T-cell (primary cell): ENCODE data around the gene PRKAG1. TPM values are rescaled to one million over a fixed set of nuclear protein-coding genes. Genes with fewer than 3 reads are reported as not detected.

ENCODE experiments used
- ATAC-seq, 4 experiments: fragments of 200-7000 bp in 3 of 4; fragments of 150-1000 bp in 1 of 4; cut with Tn5 transposase; replicated peaks in 1 of 4; 1 replicate in 3 of 4; 2 replicates in 1 of 4; pipeline ENCODE4 v1.10.0; 2021; ENCODE audit warnings: moderate library complexity in 3 of 4, mild to moderate bottlenecking in 2 of 4, moderate number of reproducible peaks in 1 of 4
- CTCF ChIA-PET, 2 donors: fragments of 300-600 bp; sonication (Branson Sonifier 250); formaldehyde crosslinking; loops; one replicate each; lab custom pipeline; 2022; ENCODE audit warnings: antibody characterized with exemption in 2 of 2; lab: Charles Lee
- POLR2A ChIA-PET, 2 donors: fragments of 300-600 bp; sonication (Branson Sonifier 250); formaldehyde crosslinking; loops; one replicate each; lab custom pipeline; 2022; ENCODE audit warnings: antibody characterized with exemption in 2 of 2; lab: Charles Lee
- DNase-seq, 35 experiments: peaks; one replicate each; pipeline versions ENCODE4 v3.0.0 to v3.0.0-alpha.2; 2013 to 2023
- H3K27ac ChIP-seq: one replicate; pipeline ENCODE4 v1.5.1; 2013; ENCODE audit warnings: low read length
- H3K27me3 ChIP-seq, 2 experiments: replicated peaks in 1 of 2; 1 replicate in 1 of 2; 2 replicates in 1 of 2; pipeline versions ENCODE4 v1.6.1 to v1.7.0; 2013; ENCODE audit warnings: low read length in 1 of 2, mixed read lengths in 1 of 2; ENCODE audit not compliant: control insufficient read depth in 2 of 2, insufficient read depth in 2 of 2; ENCODE audit errors: extremely low read depth in 1 of 2
- H3K36me3 ChIP-seq, 2 donors: 1 replicate in 1 of 2; 2 replicates in 1 of 2; pipeline versions ENCODE4 v1.6.1 to v1.7.0; 2013; ENCODE audit warnings: low read length in 1 of 2; ENCODE audit not compliant: control insufficient read depth in 2 of 2, insufficient read depth in 1 of 2; ENCODE audit errors: extremely low read depth in 1 of 2
- H3K4me1 ChIP-seq, 2 experiments: 1 replicate in 1 of 2; 2 replicates in 1 of 2; pipeline versions ENCODE4 v1.6.1 to v1.7.0; 2013; ENCODE audit warnings: low read length in 2 of 2, mixed read lengths in 1 of 2; ENCODE audit not compliant: insufficient read depth in 2 of 2, control insufficient read depth in 1 of 2; ENCODE audit errors: extremely low read depth in 1 of 2
- H3K4me3 ChIP-seq, 2 donors: 1 replicate in 1 of 2; 2 replicates in 1 of 2; pipeline versions ENCODE4 v1.5.1 to v1.7.0; 2013; ENCODE audit warnings: mild to moderate bottlenecking in 2 of 2, low read length in 1 of 2, moderate library complexity in 1 of 2; ENCODE audit not compliant: control insufficient read depth in 1 of 2; ENCODE audit errors: extremely low read depth in 1 of 2
- H3K9me3 ChIP-seq: 2 replicates; pipeline ENCODE4 v1.7.0; 2013
- H3K27ac Mint-ChIP-seq, 2 donors: one replicate each; pipeline ENCODE4 v1.8.0; 2020 to 2021; ENCODE audit warnings: mild to moderate bottlenecking in 2 of 2, mixed read lengths in 2 of 2
- H3K27me3 Mint-ChIP-seq, 2 donors: one replicate each; pipeline ENCODE4 v1.8.0; 2021 to 2022; ENCODE audit warnings: mixed read lengths in 2 of 2
- H3K36me3 Mint-ChIP-seq: one replicate; pipeline ENCODE4 v1.8.0; 2021; ENCODE audit warnings: mixed read lengths
- H3K4me1 Mint-ChIP-seq, 3 donors: one replicate each; pipeline ENCODE4 v1.8.0; 2020 to 2022; ENCODE audit warnings: mixed read lengths in 3 of 3, mild to moderate bottlenecking in 1 of 3
- H3K4me3 Mint-ChIP-seq, 3 donors: one replicate each; pipeline ENCODE4 v1.8.0; 2020 to 2022; ENCODE audit warnings: mild to moderate bottlenecking in 3 of 3, mixed read lengths in 3 of 3, moderate library complexity in 3 of 3
- H3K9me3 Mint-ChIP-seq, 3 donors: one replicate each; pipeline ENCODE4 v1.8.0; 2020 to 2022; ENCODE audit warnings: mixed read lengths in 3 of 3
- WGBS: methylation state at CpG from one replicate; pipeline ENCODE4 v1.1.5; 2013; ENCODE audit warnings: missing lambda C conversion rate; ENCODE audit not compliant: insufficient coverage; 5-methylcytosine and 5-hydroxymethylcytosine counted together
- total RNA-seq, 35 experiments: library from RNA in 6 of 35; stranded (reverse) in 6 of 35; fragments of 120-200 nt in 1 of 35; gene quantifications; one replicate each; pipeline versions ENCODE4 v1.2.1 to v1.2.4 and lab custom pipeline; 2013 to 2026

The PRKAG1 gene
- total RNA-seq, 5 donors from 2014 or later (not counting 1 experiment from before 2014, with no cell fraction given): 42.5 to 54.6 (median 48.3) TPM

DNA sequence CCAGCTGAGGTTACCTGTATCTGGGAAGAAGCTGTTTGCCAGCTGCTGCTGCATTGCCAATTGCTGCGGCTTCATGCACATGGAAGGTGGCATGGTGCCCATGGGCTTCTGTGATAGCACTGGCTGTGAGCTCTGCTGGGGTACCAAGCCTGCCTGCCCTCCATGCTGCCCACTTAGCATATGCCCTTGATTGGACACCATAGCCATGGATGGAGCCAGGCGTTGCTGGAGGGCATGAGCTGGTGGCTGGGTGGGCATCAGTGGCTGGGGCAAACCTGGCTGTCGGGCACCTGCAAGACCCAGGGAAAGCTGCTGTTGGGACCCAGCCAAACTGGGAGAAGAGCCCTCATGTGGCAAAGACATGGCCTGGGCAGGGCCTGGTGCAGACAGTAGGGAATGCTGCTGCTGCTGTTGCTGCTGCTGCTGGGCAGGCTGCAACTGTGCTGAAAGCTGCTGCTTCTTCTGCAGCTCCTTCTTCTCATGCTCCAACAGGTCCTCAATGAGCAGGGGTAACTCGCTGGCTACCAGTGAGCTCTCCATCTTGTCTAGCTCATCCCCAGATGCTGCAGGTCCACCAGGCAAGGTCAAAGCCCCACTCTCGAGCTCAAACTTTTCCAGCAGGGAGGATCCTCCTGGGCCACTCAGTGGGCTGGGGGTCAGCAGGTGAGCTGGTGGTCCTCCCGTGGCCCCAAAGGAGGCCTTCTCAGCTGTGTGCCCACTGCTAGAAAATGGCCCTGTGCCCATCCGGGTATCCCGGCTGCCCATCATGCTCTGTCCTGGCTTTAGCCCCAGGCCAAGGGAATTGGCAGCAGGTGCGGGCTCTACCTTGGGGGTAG, 18.8 kb upstream of the PRKAG1 start:
- Histone ChIP-seq H3K4me1 (no peaks in the 10 kb centered on the region), H3K36me3 (peaks cover 38 to 89% of the 10 kb centered on the region in 2 donors), H3K4me3 (no peak overlapping the region), H3K9me3 (no peaks in the 10 kb centered on the region), H3K27me3 (no peaks in the 10 kb centered on the region), H3K27ac (no peak overlapping the region)
- ChIA-PET CTCF (interaction anchor here in 1 of 2 donors (0.5 to 1.0 kb wide), 2 partner anchors 11 to 137 kb away, joined by 3 to 4 read pairs; no protein-coding TSS in a partner anchor), POLR2A (interaction anchor here (0.6 to 0.7 kb wide), 2 partner anchors 18 to 294 kb away, joined by 3 read pairs; no protein-coding TSS in a partner anchor)
- Mint-ChIP-seq H3K27ac (no peak overlapping the region), H3K9me3 (no peaks in the 10 kb centered on the region), H3K4me1 (peaks cover 0 to 6% (median 0%) of the 10 kb centered on the region in 3 donors), H3K36me3 (peaks cover 35% of the 10 kb centered on the region), H3K27me3 (no peaks in the 10 kb centered on the region), H3K4me3 (no peak overlapping the region)
- WGBS: 93% methylated on average over 6 of the region's 9 CpGs
- ATAC-seq: no peak
- DNase-seq: no peak

DNA sequence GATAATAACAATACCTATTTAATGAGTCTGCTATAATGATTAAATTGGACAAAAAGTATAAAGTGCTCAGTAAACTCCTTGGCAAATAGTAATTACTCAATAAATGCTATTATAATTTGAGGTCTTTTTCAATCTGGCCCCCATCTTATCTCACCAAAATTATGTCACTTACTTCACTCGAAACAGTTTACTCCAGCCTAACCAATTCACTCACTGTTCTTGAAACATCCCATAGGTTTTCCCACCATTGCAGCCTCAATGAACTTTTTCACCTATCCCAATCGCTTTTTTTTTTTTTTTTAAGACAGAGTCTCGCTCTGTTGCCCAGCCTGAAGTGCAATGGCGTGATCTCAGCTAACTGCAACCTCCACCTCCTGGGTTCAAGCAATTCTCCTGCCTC, 17.5 kb upstream of the PRKAG1 start:
- H3K27ac Mint-ChIP-seq: no peak overlapping the region
- Histone ChIP-seq H3K4me3 (no peak overlapping the region), H3K27me3 (no peaks in the 10 kb centered on the region), H3K36me3 (peaks cover 35 to 83% of the 10 kb centered on the region in 2 donors), H3K9me3 (no peaks in the 10 kb centered on the region), H3K27ac (no peak overlapping the region), H3K4me1 (peaks cover 0 to 4% of the 10 kb centered on the region in 2 experiments)
- H3K27me3 Mint-ChIP-seq: no peaks in the 10 kb centered on the region
- H3K4me3 Mint-ChIP-seq: no peak overlapping the region
- H3K4me1 Mint-ChIP-seq: peaks cover 0 to 6% (median 0%) of the 10 kb centered on the region in 3 donors
- WGBS: 57% methylated on average over 2 of the region's 4 CpGs
- ATAC-seq (no peak), DNase-seq (no peak)
- peaks cover 33% of the 10 kb centered on the region for H3K36me3 Mint-ChIP-seq
- POLR2A ChIA-PET: interaction anchor here in 1 of 2 donors (0.6 kb wide), 1 partner anchor 9 kb away, joined by 3 read pairs; no protein-coding TSS in a partner anchor
- CTCF ChIA-PET: interaction anchor here (0.6 to 1.1 kb wide), 2 partner anchors 8 to 79 kb away, joined by 3 to 4 read pairs; partner anchors contain the start of gene ARF3 (in 1 of the 2)
- H3K9me3 Mint-ChIP-seq: no peaks in the 10 kb centered on the region

DNA sequence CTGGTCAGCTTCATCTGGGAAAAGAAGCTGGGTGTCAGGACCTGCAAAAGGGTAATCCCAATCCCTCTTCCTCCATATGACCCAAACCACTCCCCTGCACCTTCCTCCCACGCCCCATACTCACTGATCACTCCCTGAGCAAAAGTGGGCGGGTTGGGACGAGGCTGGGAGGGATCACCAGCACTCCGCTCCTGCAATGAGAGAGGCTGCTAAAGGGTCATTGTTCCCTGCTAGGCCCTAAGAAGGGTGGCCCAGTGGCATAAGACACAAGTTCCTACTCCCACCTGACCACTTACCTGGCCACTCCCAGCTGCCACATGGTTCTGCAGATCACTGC, 15.7 kb upstream of the PRKAG1 start:
- Mint-ChIP-seq H3K4me3 (no peak overlapping the region), H3K9me3 (no peaks in the 10 kb centered on the region), H3K4me1 (peaks cover 0 to 6% (median 0%) of the 10 kb centered on the region in 3 donors), H3K27me3 (no peaks in the 10 kb centered on the region), H3K27ac (no peak overlapping the region), H3K36me3 (peaks cover 32% of the 10 kb centered on the region)
- Histone ChIP-seq H3K27ac (no peak overlapping the region), H3K27me3 (no peaks in the 10 kb centered on the region), H3K4me1 (peaks cover 0 to 4% of the 10 kb centered on the region in 2 experiments), H3K4me3 (no peak overlapping the region), H3K36me3 (peaks cover 21 to 74% of the 10 kb centered on the region in 2 donors), H3K9me3 (no peaks in the 10 kb centered on the region)
- DNase-seq: no peak
- no peak for ATAC-seq
- ChIA-PET CTCF (no interaction called here), POLR2A (no interaction called here)
- 98% methylated on average over 4 of the region's 4 CpGs for WGBS

DNA sequence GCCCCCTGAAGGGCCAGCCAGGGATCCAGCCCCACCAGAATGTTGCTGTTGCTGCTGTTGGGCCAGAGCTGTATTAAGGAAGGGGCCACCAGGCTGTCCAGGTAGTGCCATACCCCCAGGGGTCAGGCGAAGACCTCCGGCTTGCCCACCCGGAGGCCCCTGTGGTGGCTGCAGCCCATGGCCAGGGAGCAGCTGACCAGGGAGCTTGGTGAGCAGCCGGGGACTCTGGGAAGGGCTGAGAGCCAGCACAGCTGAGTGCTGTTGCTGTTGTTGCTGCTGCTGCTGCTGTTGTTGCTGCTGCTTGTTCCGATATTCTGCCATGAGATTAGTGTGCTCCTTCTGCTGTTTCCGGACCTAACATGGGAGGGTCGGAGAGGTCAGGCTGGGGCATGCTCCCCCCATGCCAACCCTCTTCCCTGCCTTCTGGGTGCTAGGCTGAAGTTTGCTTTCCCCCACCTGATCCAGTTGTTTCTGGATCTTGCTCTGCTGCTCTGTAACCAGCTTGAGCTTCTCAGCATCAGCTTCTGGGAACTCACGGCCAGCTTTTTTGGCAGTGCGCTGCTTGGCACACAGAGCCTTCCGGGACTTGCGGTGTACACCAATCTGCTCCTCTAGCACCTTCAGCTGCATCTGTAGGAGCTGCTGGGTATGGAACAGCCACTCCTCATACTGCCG, 15.2 kb upstream of the PRKAG1 start:
- no peak overlapping the region for H3K27ac ChIP-seq
- no peaks in the 10 kb centered on the region for H3K9me3 ChIP-seq
- H3K4me1 ChIP-seq: peaks cover 0 to 4% of the 10 kb centered on the region in 2 experiments
- ChIA-PET POLR2A (no interaction called here), CTCF (no interaction called here)
- Mint-ChIP-seq H3K9me3 (no peaks in the 10 kb centered on the region), H3K36me3 (peaks cover 31% of the 10 kb centered on the region), H3K27ac (no peak overlapping the region), H3K27me3 (no peaks in the 10 kb centered on the region), H3K4me1 (peaks cover 0 to 6% (median 0%) of the 10 kb centered on the region in 3 donors), H3K4me3 (no peak overlapping the region)
- peaks cover 20 to 74% of the 10 kb centered on the region in 2 donors for H3K36me3 ChIP-seq
- DNase-seq (no peak), ATAC-seq (no peak)
- H3K4me3 ChIP-seq: no peak overlapping the region
- WGBS: 97% methylated on average over 12 of the region's 12 CpGs
- no peaks in the 10 kb centered on the region for H3K27me3 ChIP-seq

DNA sequence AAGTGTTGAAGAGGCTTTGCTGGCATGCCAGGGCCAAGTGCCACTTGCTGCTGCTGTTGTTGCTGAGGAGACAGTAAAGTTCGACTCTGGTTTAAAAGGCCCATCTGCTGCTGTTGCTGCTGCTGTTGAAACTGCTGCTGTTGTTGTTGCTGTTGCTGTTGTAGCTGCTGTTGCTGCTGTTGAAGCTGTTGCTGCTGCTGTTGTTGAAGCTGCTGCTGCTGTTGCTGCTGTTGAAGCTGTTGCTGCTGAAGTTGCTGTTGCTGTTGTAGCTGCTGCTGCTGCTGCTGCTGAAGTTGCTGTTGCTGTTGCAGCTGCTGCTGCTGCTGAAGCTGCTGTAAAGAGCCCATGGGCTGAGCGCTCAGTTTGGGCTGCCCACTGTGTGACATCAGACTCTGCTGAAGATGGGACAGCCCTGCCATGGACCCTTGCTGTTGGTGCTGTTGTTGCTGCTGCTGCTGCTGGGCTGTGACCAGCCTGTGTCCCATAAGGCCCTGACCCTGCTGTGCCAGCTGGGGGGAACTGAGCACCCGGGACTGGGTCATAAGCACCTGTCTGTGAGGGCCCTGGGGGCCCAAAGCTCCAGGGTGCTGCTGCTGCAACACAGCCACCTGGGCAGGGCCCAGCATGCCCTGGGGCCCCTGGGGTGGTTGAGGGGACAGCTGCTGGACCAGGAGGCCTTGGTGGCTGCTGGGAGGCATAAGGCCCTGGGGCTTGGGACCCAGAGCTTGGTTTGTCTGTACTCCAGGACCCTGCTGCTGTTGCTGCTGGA, 14.3 kb upstream of the PRKAG1 start:
- no peak overlapping the region for H3K27ac Mint-ChIP-seq
- Histone ChIP-seq H3K27ac (no peak overlapping the region), H3K4me1 (peaks cover 0 to 4% of the 10 kb centered on the region in 2 experiments), H3K27me3 (no peaks in the 10 kb centered on the region), H3K4me3 (no peak overlapping the region), H3K9me3 (no peaks in the 10 kb centered on the region), H3K36me3 (peaks cover 16 to 74% of the 10 kb centered on the region in 2 donors)
- ATAC-seq (no peak), DNase-seq (no peak)
- H3K4me1 Mint-ChIP-seq: peaks cover 0 to 6% (median 0%) of the 10 kb centered on the region in 3 donors
- POLR2A ChIA-PET: no interaction called here
- 92% methylated on average over 3 of the region's 3 CpGs for WGBS
- CTCF ChIA-PET: interaction anchor here in 1 of 2 donors (0.6 kb wide), 1 partner anchor 75 kb away, joined by 4 read pairs; the partner anchor contains the start of gene ARF3
- H3K36me3 Mint-ChIP-seq: peaks cover 33% of the 10 kb centered on the region
- no peak overlapping the region for H3K4me3 Mint-ChIP-seq
- no peaks in the 10 kb centered on the region for H3K9me3 Mint-ChIP-seq
- no peaks in the 10 kb centered on the region for H3K27me3 Mint-ChIP-seq

DNA sequence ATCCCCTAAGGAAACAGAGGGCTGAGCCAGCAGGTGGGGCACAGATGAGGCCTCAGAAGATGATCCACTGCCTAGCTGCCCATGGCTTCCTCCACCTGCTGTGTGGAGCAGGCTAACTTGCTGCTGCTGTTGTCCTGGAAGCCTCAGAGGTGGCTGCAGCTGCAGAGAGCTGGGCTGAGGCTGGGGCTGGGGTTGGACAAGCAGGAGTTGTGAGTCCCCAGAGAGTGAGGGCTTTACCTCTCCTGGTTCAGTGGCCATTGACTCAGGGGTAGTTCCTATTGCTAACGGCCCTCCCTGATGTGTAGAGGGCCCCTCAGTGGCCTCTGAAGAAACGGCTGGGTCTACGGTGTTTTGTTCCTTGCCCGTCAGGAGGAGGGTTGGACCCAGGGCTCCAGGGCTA, 13.7 kb upstream of the PRKAG1 start:
- DNase-seq: no peak
- no peaks in the 10 kb centered on the region for H3K27me3 ChIP-seq
- H3K4me3 ChIP-seq: no peak overlapping the region
- Mint-ChIP-seq H3K4me3 (no peak overlapping the region), H3K9me3 (no peaks in the 10 kb centered on the region), H3K4me1 (peaks cover 0 to 6% (median 0%) of the 10 kb centered on the region in 3 donors), H3K27me3 (no peaks in the 10 kb centered on the region), H3K27ac (no peak overlapping the region), H3K36me3 (peaks cover 38% of the 10 kb centered on the region)
- CTCF ChIA-PET: no interaction called here
- ATAC-seq: no peak
- POLR2A ChIA-PET: no interaction called here
- no peaks in the 10 kb centered on the region for H3K9me3 ChIP-seq
- H3K36me3 ChIP-seq: peaks cover 12 to 74% of the 10 kb centered on the region in 2 donors
- peaks cover 0 to 4% of the 10 kb centered on the region in 2 experiments for H3K4me1 ChIP-seq
- no peak overlapping the region for H3K27ac ChIP-seq
- WGBS: 93% methylated on average over 4 of the region's 4 CpGs
